Activated CD8-positive, alpha-beta memory T cell treated with anti-CD3 and anti-CD28 coated beads, Interleukin-2, amount 10 ng/mL, durations not matched to agents 7 days and 5 days (primary cell): ENCODE results near the gene CMTM7. TPM values are rescaled to one million over a fixed set of nuclear protein-coding genes. Genes with fewer than 3 reads are reported as not detected.

Experiments used
- ATAC-seq: fragments of 150-1000 bp; cut with Tn5 transposase; one replicate; pipeline ENCODE4 v1.10.0; 2021; ENCODE audit warnings: moderate library complexity
- CTCF ChIA-PET: fragments of 350-600 bp; sonication (Branson Sonifier 250); formaldehyde crosslinking; loops from one replicate; lab custom pipeline; 2021; ENCODE audit warnings: antibody characterized with exemption; lab: Charles Lee
- DNase-seq: peaks from one replicate; pipeline ENCODE4 v3.0.0-alpha.2; 2020
- H3K27ac Mint-ChIP-seq: one replicate; pipeline ENCODE4 v1.8.0; 2021; ENCODE audit warnings: mild to moderate bottlenecking, mixed read lengths
- H3K27me3 Mint-ChIP-seq: one replicate; pipeline ENCODE4 v1.8.0; 2021; ENCODE audit warnings: mixed read lengths
- H3K36me3 Mint-ChIP-seq: one replicate; pipeline ENCODE4 v1.8.0; 2021; ENCODE audit warnings: mild to moderate bottlenecking, mixed read lengths
- H3K4me1 Mint-ChIP-seq: one replicate; pipeline ENCODE4 v1.8.0; 2021; ENCODE audit warnings: mixed read lengths
- H3K4me3 Mint-ChIP-seq: one replicate; pipeline ENCODE4 v1.8.0; 2021; ENCODE audit warnings: mild to moderate bottlenecking, moderate library complexity, mixed read lengths
- H3K9me3 Mint-ChIP-seq: one replicate; pipeline ENCODE4 v1.8.0; 2022; ENCODE audit warnings: low read depth, mixed read lengths
- total RNA-seq, 2 experiments: library from RNA; stranded (reverse); gene quantifications; one replicate each; pipeline ENCODE4 v1.2.3, GENCODE V29; 2021

Gene CMTM7
- total RNA-seq, 2 experiments from 2014 or later, result 42.6 to 49.8 TPM

GRCh38 chr3:32481791-32482631 is 90.4 kb downstream of the CMTM7 start:
- no peak overlapping the region for H3K4me3 Mint-ChIP-seq
- H3K4me1 Mint-ChIP-seq, result peaks cover 16% of the 10 kb centered on the region
- ATAC-seq (peak; percentile 55), DNase-seq (no peak)
- CTCF ChIA-PET, result interaction anchor here (0.5 to 2.2 kb wide), 5 partner anchors 11 to 306 kb away, joined by 3 to 8 read pairs (median 3); no protein-coding TSS in a partner anchor
- no peaks in the 10 kb centered on the region for H3K9me3 Mint-ChIP-seq
- H3K27ac Mint-ChIP-seq, result no peak overlapping the region
- H3K27me3 Mint-ChIP-seq, result no peaks in the 10 kb centered on the region
- peaks cover 57% of the 10 kb centered on the region for H3K36me3 Mint-ChIP-seq

GRCh38 chr3:32482693-32483092 is 91.0 kb downstream of the CMTM7 start:
- ATAC-seq (no peak), DNase-seq (no peak)
- Mint-ChIP-seq H3K27ac (peak overlapping the region; percentile 55), H3K36me3 (peaks cover 55% of the 10 kb centered on the region), H3K27me3 (no peaks in the 10 kb centered on the region), H3K4me3 (no peak overlapping the region), H3K4me1 (peaks cover 16% of the 10 kb centered on the region), H3K9me3 (no peaks in the 10 kb centered on the region)
- CTCF ChIA-PET, result interaction anchor here (0.5 to 1.1 kb wide), 4 partner anchors 10 to 152 kb away, joined by 3 to 5 read pairs (median 3); no protein-coding TSS in a partner anchor

GRCh38 chr3:32483772-32484171 is 92.1 kb downstream of the CMTM7 start:
- CTCF ChIA-PET, result interaction anchor here (0.6 to 2.4 kb wide), 4 partner anchors 14 to 186 kb away, joined by 3 to 8 read pairs (median 4); no protein-coding TSS in a partner anchor
- DNase-seq, result no peak
- ATAC-seq, result no peak
- H3K27ac Mint-ChIP-seq, result no peak overlapping the region
- H3K27me3 Mint-ChIP-seq, result no peaks in the 10 kb centered on the region
- H3K4me1 Mint-ChIP-seq, result peaks cover 16% of the 10 kb centered on the region
- H3K36me3 Mint-ChIP-seq, result peaks cover 57% of the 10 kb centered on the region
- H3K4me3 Mint-ChIP-seq, result no peak overlapping the region
- no peaks in the 10 kb centered on the region for H3K9me3 Mint-ChIP-seq

- H3K9me3 Mint-ChIP-seq, result no peaks in the 10 kb centered on the region
- H3K27ac Mint-ChIP-seq, result no peak overlapping the region
- DNase-seq (no peak), ATAC-seq (no peak)
- H3K4me3 Mint-ChIP-seq, result no peak overlapping the region
- no peaks in the 10 kb centered on the region for H3K27me3 Mint-ChIP-seq
- peaks cover 55% of the 10 kb centered on the region for H3K36me3 Mint-ChIP-seq
- H3K4me1 Mint-ChIP-seq, result peaks cover 16% of the 10 kb centered on the region
- CTCF ChIA-PET, result interaction anchor here (0.8 to 2.4 kb wide), 3 partner anchors 14 to 110 kb away, joined by 3 to 8 read pairs (median 4); no protein-coding TSS in a partner anchor
Observed at GRCh38 chr3:32484436-32484835, 92.8 kb downstream of the CMTM7 start.

GRCh38 chr3:32487781-32488473 is 96.3 kb downstream of the CMTM7 start:
- ATAC-seq (no peak), DNase-seq (no peak)
- peaks cover 33% of the 10 kb centered on the region for H3K36me3 Mint-ChIP-seq
- peaks cover 5% of the 10 kb centered on the region for H3K4me1 Mint-ChIP-seq
- H3K4me3 Mint-ChIP-seq, result no peak overlapping the region
- H3K27me3 Mint-ChIP-seq, result no peaks in the 10 kb centered on the region
- no peaks in the 10 kb centered on the region for H3K9me3 Mint-ChIP-seq
- CTCF ChIA-PET, result interaction anchor here (0.7 to 0.8 kb wide), 2 partner anchors 97 to 113 kb away, joined by 3 to 4 read pairs; no protein-coding TSS in a partner anchor
- H3K27ac Mint-ChIP-seq, result no peak overlapping the region

- no peak overlapping the region for H3K27ac Mint-ChIP-seq
- CTCF ChIA-PET, result interaction anchor here (0.7 to 1.2 kb wide), 3 partner anchors 22 to 414 kb away, joined by 3 read pairs; no protein-coding TSS in a partner anchor
Observed at GRCh38 chr3:32488474-32489008, 96.9 kb downstream of the CMTM7 start.

GRCh38 chr3:32492684-32493436 is 101.2 kb downstream of the CMTM7 start:
- DNase-seq (no peak), ATAC-seq (no peak)
- Mint-ChIP-seq H3K27ac (no peak overlapping the region), H3K4me1 (peaks cover 6% of the 10 kb centered on the region), H3K36me3 (peaks cover 23% of the 10 kb centered on the region), H3K27me3 (no peaks in the 10 kb centered on the region), H3K9me3 (no peaks in the 10 kb centered on the region), H3K4me3 (no peak overlapping the region)
- CTCF ChIA-PET, result interaction anchor here (0.9 to 1.5 kb wide), 4 partner anchors 8 to 25 kb away, joined by 3 to 7 read pairs (median 3); no protein-coding TSS in a partner anchor

More at GRCh38 chr3:32488474-32489008, 96.9 kb downstream of the CMTM7 start:
- H3K4me3 Mint-ChIP-seq, result no peak overlapping the region
- no peaks in the 10 kb centered on the region for H3K27me3 Mint-ChIP-seq
- no peak for ATAC-seq
- H3K9me3 Mint-ChIP-seq, result no peaks in the 10 kb centered on the region
- peaks cover 3% of the 10 kb centered on the region for H3K4me1 Mint-ChIP-seq
- DNase-seq, result no peak
- peaks cover 31% of the 10 kb centered on the region for H3K36me3 Mint-ChIP-seq

- no peak overlapping the region for H3K4me3 Mint-ChIP-seq
- H3K36me3 Mint-ChIP-seq, result peaks cover 17% of the 10 kb centered on the region
- CTCF ChIA-PET, result interaction anchor here (0.9 kb wide), 1 partner anchor 11 kb away, joined by 3 read pairs; no protein-coding TSS in a partner anchor
- H3K27me3 Mint-ChIP-seq, result no peaks in the 10 kb centered on the region
- ATAC-seq, result no peak
- peaks cover 10% of the 10 kb centered on the region for H3K4me1 Mint-ChIP-seq
- no peak overlapping the region for H3K27ac Mint-ChIP-seq
- no peaks in the 10 kb centered on the region for H3K9me3 Mint-ChIP-seq
- no peak for DNase-seq
Observed at GRCh38 chr3:32493437-32494414, 102.1 kb downstream of the CMTM7 start.

GRCh38 chr3:32495085-32495484 is 103.4 kb downstream of the CMTM7 start:
- peaks cover 17% of the 10 kb centered on the region for H3K4me1 Mint-ChIP-seq
- H3K4me3 Mint-ChIP-seq, result no peak overlapping the region
- no peak for DNase-seq
- H3K36me3 Mint-ChIP-seq, result peaks cover 16% of the 10 kb centered on the region
- H3K27ac Mint-ChIP-seq, result no peak overlapping the region
- H3K9me3 Mint-ChIP-seq, result no peaks in the 10 kb centered on the region
- CTCF ChIA-PET, result no interaction called here
- H3K27me3 Mint-ChIP-seq, result no peaks in the 10 kb centered on the region
- no peak for ATAC-seq

- ATAC-seq (no peak), DNase-seq (no peak)
- Mint-ChIP-seq H3K4me3 (no peak overlapping the region), H3K36me3 (peaks cover 19% of the 10 kb centered on the region), H3K4me1 (peaks cover 21% of the 10 kb centered on the region), H3K27ac (no peak overlapping the region), H3K27me3 (no peaks in the 10 kb centered on the region), H3K9me3 (no peaks in the 10 kb centered on the region)
- CTCF ChIA-PET, result no interaction called here
Observed at GRCh38 chr3:32495609-32496008, 104.0 kb downstream of the CMTM7 start.

- Mint-ChIP-seq H3K4me1 (peaks cover 37% of the 10 kb centered on the region), H3K36me3 (peaks cover 19% of the 10 kb centered on the region), H3K9me3 (no peaks in the 10 kb centered on the region), H3K27ac (no peak overlapping the region), H3K27me3 (no peaks in the 10 kb centered on the region), H3K4me3 (no peak overlapping the region)
- no peak for ATAC-seq
- CTCF ChIA-PET, result interaction anchor here (0.7 to 2.1 kb wide), 6 partner anchors 12 to 395 kb away, joined by 3 to 6 read pairs (median 4); no protein-coding TSS in a partner anchor
- no peak for DNase-seq
Observed at GRCh38 chr3:32498252-32498651, 106.6 kb downstream of the CMTM7 start.
